Raji (cell line): Measurements from ENCODE around the gene ST3GAL4.

Source experiments
- POLR2A ChIP-seq: IDR thresholded peaks from 2 replicates; pipeline ENCODE4 v1.6.1; 2011; ENCODE audit warnings: low read depth, low read length, control low read depth; ENCODE audit not compliant: insufficient read depth

ST3GAL4 gene

DNA sequence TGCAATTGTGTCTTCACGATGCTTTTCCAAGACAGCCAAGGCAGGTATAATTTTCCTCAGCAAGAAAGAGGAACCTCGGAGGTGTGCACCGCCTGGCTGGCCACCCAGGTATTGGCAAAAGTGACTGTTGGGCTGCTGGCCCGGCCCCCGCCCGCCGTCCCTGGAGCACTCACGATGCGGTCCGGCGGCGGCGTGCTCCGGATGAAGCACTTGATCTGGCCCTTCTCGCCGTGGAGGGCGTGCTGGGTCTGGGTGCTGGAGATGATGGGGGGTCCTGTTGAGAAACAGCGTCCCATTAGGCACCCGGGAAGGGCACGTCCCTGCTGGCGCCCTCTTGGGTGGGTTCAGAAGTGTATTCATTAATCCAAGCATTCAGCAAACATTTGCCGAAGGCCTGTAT lies 84.8 kb downstream of the ST3GAL4 start:
- TF ChIP-seq POLR2A = no peak

DNA sequence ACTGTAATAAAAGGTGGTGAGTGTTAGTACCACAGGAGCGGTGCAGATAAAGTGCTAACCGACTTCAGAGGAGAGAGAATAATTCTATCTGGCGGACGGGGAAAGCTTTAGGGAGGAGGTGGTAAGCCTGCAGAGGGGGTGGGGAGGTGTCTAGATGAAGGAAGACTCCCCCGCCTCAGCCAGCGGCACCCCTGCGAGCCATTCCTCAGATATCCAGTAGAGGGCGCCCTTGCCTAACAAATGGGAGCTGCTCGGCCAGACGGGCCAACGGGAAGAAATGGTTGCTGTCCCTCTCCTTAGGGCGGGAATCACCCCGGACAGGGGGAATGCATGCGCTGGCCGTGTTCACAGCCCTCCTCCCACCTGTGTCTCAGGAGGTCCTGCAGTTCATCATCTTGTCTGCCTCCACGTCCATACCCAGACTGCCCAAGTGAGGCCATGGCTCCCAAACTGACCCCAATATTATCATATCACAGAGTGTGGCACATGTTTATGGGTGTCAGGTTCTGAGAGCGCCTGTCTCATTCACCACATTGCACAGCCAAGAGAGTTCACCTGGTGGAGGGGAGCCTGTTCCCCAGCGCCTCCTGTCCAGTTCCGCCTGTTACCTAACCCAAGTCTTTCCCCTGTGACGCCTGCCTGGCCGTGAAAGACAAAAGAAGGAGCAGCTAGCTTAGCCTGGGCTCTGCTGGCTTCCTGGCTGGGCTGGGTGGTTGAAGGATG lies 85.5 kb downstream of the ST3GAL4 start:
- no peak for TF ChIP-seq POLR2A

DNA sequence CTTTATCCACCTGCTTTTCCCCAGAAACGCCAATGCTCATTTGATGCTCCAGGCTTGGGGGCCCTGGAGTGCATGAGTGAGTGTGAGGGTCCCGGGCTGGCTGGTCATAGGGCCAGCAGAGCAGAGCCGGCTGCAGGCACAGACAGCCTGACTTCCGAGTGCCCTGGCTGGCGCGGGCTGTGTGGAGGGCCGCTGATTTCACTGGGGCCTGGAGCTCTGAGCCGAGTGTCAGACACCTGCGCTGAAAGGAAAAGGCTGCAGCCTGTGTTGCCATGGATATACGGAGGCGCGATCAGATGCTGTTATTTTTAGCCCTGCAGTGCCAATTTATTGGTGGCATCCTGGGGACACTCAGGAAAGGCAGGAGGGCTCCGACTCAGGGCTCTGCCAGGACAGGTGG lies 87.6 kb downstream of the ST3GAL4 start:
- TF ChIP-seq POLR2A = no peak

DNA sequence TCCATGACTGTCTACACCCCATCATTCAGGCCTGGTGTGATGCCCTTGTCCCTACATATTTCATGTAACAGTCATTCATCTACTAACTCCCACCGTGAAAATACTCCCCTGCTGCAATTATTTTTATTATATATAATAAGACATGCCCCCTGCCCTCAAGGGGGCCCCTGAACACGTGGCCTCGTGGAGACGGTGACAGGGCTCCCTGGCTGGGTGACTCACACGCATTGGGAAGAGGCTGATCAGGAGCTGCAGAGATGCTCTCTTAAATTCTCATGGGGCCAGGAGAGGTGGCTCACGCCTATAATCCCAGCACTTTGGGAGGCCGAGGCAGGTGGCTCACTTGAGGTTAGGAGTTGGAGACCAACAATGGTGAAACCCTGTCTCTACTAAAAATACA lies 88.6 kb downstream of the ST3GAL4 start:
- no peak for TF ChIP-seq POLR2A

DNA sequence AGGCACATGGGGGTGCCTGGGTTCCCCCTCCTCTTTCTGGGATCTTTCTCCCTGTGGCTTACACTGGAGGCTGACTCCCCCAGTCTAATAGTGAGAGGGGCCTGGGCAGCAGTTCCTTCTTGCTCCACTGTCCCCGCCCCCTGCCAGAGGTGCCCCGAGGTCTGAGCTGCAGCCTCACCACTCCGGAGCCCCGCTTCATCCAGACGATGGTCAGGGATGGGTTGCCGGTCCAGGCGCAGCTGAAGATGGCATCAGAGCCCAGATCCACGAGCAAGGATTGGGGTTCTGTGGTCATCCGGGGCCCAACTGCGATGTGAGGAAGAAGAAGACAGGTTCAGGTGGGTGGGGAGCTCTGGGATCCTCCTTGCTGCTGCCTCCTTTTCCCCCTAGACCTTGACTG lies 91.1 kb downstream of the ST3GAL4 start:
- no peak for TF ChIP-seq POLR2A

DNA sequence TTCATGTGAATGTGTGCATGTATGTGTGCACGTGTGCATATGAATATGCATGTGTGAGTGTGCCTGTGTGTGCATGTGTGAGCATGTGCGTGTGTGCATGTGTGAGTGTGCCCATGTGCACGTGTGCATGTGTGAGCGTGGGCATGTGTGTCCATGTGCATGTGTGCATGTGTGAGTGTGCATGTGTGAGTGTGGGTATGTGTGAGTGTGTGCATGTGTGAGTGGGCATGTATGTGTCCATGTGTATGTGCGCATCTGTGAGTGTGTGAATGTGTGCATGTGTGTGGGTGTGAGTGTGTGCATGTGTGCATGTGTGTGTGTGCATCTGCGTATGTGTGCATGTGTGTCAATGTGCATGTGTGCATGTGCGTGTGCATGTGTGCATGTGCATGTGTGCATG lies 94.7 kb downstream of the ST3GAL4 start:
- TF ChIP-seq POLR2A = no peak

DNA sequence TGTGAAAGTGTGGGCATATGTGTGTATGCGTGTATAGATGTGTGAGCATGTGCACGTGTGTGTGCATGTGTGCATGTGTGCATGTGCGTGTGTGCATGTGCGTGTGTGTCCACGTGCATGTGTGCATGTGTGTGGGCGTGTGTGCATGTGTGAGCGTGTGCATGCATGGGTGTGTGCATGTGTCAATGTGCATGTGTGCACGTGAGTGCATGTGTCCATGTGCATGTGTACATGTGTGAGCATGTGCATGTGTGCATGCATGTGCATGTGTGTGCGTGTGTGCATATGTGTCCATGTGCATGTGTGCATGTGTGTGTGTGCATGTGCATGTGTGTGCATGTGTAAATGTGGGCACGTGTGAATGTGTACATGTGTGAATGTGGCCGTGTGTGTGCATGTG lies 95.3 kb downstream of the ST3GAL4 start:
- no peak for TF ChIP-seq POLR2A

DNA sequence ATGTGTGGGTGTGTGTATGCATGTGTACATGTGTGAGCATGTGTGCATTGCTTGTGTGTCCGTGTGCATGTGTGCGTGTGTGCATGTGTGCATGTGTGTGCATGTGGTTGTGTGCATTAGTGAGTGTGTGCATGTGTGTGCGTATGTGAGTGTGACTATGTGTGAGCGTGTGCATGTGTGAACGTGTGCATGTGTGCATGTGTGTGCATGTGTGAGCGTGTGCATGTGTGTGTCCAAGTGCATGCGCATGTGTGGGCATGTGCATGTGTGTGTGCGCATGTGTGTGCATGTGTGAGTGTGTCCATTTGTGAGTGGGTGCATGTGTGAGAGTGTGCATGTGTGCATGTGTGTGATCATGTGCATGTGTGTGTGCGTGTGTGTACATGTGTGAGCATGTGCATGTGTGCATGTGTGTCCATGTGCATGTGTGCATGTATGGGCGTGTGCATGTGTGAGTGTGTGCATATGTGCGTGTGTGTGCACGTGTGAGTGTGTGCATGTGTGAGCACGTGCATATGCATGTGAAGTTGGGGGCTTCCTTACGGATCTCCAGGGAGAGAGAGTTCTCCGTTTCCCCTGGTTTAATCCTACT lies 95.8 kb downstream of the ST3GAL4 start:
- TF ChIP-seq POLR2A = no peak

DNA sequence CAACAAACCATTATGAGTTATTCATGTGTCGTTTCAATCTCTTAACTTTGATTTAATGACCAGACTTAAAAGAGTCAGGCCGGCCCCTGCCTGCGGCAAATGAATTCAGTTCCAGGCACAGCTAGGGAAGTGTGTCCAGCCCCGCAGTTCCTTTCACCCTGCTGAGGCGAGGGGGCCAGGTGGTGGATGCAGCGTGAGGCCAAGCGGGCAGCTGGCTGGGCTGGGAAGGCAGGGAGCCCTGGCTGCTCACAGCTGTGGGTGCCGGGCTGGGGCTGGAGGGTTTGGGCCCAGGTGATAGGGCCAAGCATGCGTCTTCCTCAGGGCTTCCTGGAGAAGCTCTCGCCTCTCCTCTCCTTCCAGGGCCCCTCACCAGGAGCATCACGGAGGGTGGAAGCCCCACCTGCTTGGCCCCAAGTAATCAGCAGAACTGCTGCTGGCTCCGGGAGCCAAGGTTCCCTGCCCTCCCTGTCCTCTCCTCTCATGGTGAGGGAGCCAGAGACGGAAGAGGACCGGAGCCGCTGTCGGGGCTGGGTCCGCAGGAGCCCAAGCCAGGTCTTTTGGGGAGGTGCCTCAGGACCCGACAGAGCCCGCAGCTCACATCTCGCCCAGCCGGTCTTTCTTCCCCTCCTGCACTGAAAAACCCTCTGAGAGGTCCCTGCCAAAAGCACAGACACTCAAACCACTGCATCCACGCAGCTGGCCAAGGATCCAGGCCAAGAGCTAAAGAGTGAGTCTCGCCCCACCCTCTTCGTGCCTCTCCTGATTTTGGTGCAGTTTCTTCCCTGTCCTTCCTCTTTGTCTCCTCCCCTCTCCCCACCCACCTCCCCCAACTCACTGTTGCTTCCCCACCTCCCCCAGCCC lies 97.0 kb downstream of the ST3GAL4 start:
- no peak for TF ChIP-seq POLR2A

DNA sequence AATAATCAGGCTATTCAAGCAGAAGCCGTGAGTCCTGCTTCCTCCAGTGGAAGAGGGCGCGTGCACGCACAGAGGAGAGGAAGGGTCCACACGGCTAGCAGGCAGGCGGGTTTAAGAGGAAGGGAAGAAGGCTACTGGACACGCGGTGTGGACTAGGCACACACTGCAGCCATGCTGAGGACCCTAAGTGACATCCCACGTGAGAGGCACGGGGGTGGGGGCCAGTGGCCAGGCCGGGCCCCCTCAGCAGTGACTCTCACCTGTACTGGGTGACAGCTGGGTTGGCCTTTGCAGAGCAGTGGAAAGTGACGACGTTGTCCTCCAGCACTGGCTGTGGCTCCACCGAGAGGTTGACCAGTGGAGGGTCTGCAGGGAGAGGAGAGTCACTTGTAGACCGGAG lies 100.6 kb downstream of the ST3GAL4 start:
- TF ChIP-seq POLR2A = no peak

DNA sequence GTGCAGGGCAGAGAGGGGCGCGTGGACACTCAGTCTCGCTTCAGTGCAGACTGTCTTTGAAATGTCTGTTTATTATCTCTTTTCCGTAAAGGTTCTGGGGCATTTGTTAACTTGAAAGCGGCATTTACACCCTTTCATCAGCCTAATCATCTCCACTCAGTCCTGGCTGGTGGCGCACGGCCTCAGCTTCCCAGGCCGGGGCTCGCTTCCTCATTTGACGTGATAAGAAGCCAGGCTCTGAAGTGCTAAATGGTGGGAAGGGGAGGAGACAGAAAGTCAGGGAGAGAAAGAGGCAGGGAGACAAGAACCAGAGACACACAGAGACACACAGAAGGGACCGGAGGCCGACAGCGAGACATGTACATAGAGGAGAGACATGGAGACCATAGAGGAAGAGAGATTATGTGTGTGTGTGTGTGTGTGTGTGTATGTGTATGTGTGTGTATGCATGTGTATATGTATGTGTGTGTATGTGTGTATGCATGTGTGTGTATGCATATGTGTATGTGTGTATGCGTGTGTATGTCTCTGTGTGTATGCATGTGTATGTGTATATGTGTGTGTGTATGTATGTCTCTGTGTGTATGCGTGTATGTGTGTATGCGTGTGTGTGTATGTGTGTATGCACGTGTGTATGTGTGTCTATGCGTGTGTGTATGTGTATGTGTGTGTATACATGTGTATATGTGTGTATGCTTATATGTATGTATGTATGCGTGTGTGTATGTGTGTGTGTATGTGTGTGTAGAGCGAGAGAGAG lies 101.5 kb downstream of the ST3GAL4 start:
- TF ChIP-seq POLR2A = no peak

DNA sequence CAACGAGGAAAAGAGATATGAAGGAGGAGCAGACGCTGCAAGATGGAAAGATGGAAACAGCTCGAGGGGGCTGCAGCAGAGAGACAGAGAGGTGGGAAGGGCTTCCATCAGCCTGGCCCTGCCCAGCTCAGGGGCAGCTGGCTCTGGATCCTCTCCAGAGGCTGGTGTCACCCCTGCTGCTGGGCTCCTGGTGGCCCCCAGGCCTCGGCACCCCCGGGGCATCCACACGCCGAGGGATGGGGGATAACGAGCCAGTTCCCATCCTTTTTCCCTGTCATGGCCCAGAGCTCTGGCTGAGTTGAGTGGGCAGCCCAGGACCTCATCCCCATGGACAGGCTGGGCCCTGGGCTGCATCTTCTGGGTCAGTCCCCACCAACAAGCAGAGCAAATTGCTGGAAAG lies 102.3 kb downstream of the ST3GAL4 start:
- no peak for TF ChIP-seq POLR2A

DNA sequence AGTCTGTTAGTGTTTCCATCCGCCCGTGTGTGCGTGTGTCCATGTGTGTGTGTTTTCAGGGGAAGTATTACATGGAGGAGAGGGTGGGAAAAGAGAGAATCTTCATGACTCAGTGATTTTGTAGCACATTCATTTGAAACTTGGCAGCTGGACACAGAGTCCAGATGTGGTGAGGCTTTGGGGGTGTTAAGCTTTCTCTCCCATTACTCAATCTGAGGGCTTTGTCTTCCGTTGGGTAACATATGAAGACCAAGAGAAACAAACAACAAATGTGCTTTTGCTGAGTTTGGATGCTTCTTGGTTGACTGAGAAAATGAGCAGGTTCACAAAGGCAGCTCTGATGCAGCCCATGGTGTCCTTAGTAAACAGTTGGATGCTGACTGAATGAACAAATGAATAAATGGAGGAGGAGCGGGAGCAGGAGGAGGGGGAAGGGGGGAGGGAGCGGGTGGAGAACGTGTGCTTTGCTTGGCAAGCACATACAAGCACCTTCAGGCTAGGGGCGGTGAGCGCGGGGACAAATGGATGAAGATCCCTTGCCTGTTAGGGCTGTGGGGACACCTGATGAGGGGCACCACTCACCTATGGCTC lies 104.3 kb downstream of the ST3GAL4 start:
- no peak for TF ChIP-seq POLR2A

DNA sequence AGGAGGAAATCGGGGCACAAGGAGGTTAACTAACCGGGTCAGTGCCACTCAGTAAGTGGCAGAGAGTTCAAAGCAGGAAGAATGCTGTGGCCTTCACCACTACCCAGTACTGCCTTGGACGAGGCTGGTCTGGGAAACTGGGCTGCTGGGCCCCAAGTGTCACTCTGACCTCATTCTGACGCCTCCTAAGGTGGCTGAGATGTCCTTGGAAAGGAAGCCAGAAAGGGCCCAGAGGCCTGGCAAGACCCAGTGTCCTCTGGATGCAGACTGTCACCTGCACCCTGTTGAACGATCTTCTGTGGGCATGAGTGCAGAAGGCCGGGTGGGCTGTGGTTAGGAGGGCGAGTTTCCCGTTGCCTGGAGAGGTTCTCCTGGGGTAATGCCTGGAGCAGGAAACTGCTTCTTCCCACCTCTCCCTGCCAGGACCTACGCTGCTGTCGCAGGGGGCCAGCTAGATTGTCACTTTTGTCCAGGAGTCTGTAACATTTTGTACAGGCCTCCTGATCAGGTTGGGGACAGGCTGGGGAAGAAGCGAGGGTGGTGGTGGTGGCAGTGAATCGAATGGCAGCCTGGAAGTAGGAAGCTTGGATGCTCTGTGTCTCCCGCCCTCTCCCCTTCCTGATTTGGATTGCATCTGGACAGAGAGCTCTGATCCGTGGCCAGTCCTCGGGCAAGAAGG lies 105.1 kb downstream of the ST3GAL4 start:
- no peak for TF ChIP-seq POLR2A
